Measurements from ENCODE around the gene SHC2. TPM values are rescaled to one million over a fixed set of nuclear protein-coding genes. Genes with fewer than 3 reads are reported as not detected.

SHC2 gene
- total and polyA plus RNA-seq, 2 donors from 2014 or later = 10.7 to 24.4 TPM

DNA sequence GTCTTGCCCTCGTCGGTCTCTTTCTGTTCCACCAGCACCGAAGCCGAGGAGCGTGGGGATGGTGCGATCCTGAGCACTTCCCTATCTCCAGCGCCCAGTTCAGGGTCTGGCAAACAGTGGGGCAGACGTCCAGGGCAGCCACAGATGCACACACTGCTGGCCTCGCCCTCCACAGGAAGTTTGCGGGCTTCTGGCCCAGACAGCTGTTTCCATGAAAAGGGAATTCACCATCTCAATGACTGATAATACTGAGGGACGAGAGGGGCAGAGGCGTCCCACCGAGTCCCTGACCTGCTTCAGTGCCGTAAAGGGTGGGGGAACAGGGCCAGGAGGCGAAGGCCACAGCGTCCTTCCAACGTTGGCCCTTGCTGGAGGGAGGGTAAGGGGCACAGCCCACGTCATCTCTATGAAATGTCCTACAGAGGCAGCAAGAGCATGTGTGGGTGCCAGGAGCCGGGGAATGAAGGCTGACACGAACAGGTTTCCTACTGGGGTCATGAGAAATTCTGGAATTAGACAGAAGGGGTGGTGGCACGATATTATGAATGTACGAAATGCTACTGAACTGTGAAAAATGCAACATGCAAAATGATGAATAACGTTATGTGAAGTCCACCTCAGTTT, 19.5 kb downstream of the SHC2 start:
- FAIRE-seq (no peak), DNase-seq (no peak)
- TF ChIP-seq CTCF (IDR thresholded peaks at IDR 0.05; ENCODE audit: borderline replicate concordance, extremely low read depth, insufficient read depth) = no peak
- Histone ChIP-seq H3K4me1 (ENCODE audit: control insufficient read depth in 2 of 3, insufficient read depth in 2 of 3, low read depth in 1 of 3, low read length in 3 of 3) (peaks cover 0 to 2% (median 0%) of the 10 kb centered on the region in 3 donors), H3K9ac (ENCODE audit: low read length in 3 of 3) (no peak overlapping the region), H3K27me3 (ENCODE audit: control insufficient read depth, insufficient read depth, low read length) (peaks cover 2% of the 10 kb centered on the region), H3K4me3 (ENCODE audit: low read length in 3 of 3) (no peak overlapping the region), H3K36me3 (ENCODE audit: control insufficient read depth in 2 of 3, insufficient read depth in 3 of 3, low read length in 3 of 3) (no peaks in the 10 kb centered on the region), H3K9me3 (ENCODE audit: control insufficient read depth in 2 of 3, insufficient read depth in 1 of 3, low read length in 3 of 3) (no peaks in the 10 kb centered on the region), H3K27ac (ENCODE audit: low read depth in 2 of 2, low read length in 2 of 2) (no peak overlapping the region)
- intact Hi-C loops (cut with DNase I) = no loop called here

DNA sequence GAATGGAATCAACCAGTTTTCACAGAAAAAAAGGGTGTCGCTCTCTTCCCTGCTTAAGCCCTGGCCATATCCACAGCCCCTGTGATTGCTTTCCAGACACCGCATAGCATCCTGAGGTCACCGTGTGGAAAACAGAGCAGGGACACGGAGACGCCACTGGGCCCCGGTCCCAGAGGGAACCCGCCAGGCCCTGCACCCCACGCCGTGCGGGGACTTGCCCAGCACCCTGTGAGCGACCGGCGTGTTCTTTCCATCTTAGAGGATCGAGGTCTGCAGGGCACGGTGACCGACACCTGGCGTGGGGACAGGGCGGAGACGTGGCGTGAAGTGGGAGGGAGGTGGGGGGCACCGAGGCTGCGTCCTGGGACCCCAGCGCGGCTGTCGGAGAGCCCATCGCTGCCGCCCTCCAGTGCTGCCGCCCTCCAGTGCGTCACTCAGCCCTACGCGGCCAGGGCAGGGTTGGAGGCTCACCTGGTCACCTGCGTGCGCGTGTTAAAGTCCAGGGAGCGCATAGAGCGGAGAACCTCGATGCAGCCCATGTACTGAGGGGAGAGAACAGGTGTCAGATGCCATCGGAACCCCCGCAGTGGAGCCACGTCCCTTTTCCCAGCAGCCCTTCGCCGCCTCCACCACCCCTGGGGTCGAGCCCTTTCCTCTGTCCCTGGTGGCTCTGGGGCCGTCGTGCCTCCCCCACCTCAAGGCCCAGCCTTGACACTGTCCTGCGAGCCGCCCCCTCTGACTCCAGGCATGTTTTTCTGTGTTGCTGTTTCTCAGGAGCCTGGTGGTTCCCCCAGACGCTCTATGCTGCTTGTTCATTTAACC, 20.2 kb downstream of the SHC2 start:
- Histone ChIP-seq H3K9me3 (ENCODE audit: control insufficient read depth in 2 of 3, insufficient read depth in 1 of 3, low read length in 3 of 3) (no peaks in the 10 kb centered on the region), H3K27me3 (ENCODE audit: control insufficient read depth, insufficient read depth, low read length) (peaks cover 2% of the 10 kb centered on the region), H3K4me1 (ENCODE audit: control insufficient read depth in 2 of 3, insufficient read depth in 2 of 3, low read depth in 1 of 3, low read length in 3 of 3) (peaks cover 0 to 2% (median 0%) of the 10 kb centered on the region in 3 donors), H3K36me3 (ENCODE audit: control insufficient read depth in 2 of 3, insufficient read depth in 3 of 3, low read length in 3 of 3) (no peaks in the 10 kb centered on the region), H3K9ac (ENCODE audit: low read length in 3 of 3) (no peak overlapping the region), H3K4me3 (ENCODE audit: low read length in 3 of 3) (no peak overlapping the region), H3K27ac (ENCODE audit: low read depth in 2 of 2, low read length in 2 of 2) (no peak overlapping the region)
- DNase-seq (peak in 1 of 5 donors; percentile 65), FAIRE-seq (no peak)
- no peak for TF ChIP-seq CTCF (IDR thresholded peaks at IDR 0.05; ENCODE audit: borderline replicate concordance, extremely low read depth, insufficient read depth)
- intact Hi-C loops (cut with DNase I) = no loop called here

- peak in 1 of 5 donors; percentile 48 for DNase-seq
- intact Hi-C loops (cut with DNase I) = no loop called here
- no peaks in the 10 kb centered on the region for H3K9me3 ChIP-seq (ENCODE audit: control insufficient read depth in 2 of 3, insufficient read depth in 1 of 3, low read length in 3 of 3)
- no peak for FAIRE-seq
- H3K4me1 ChIP-seq (ENCODE audit: control insufficient read depth in 2 of 3, insufficient read depth in 2 of 3, low read depth in 1 of 3, low read length in 3 of 3) = peaks cover 0 to 2% (median 0%) of the 10 kb centered on the region in 3 donors
- H3K27me3 ChIP-seq (ENCODE audit: control insufficient read depth, insufficient read depth, low read length) = peaks cover 2% of the 10 kb centered on the region
- H3K9ac ChIP-seq (ENCODE audit: low read length in 3 of 3) = no peak overlapping the region
- no peak for TF ChIP-seq CTCF (IDR thresholded peaks at IDR 0.05; ENCODE audit: borderline replicate concordance, extremely low read depth, insufficient read depth)
- H3K4me3 ChIP-seq (ENCODE audit: low read length in 3 of 3) = no peak overlapping the region
- peaks cover 0 to under 1% (median 0%) of the 10 kb centered on the region in 3 donors for H3K36me3 ChIP-seq (ENCODE audit: control insufficient read depth in 2 of 3, insufficient read depth in 3 of 3, low read length in 3 of 3)
- no peak overlapping the region for H3K27ac ChIP-seq (ENCODE audit: low read depth in 2 of 2, low read length in 2 of 2)
These were observed 21.5 kb downstream of the SHC2 start for GRCh38 chr19:439167-439900.

All from kidney (tissue), 14 donors.